ENCODE data around the gene F8. TPM values are rescaled to one million over a fixed set of nuclear protein-coding genes. Genes with fewer than 3 reads are reported as not detected.
A peak's percentile ranks its signal among the peaks of the same experiment; 100 is the strongest.

Gene F8
- total and polyA plus RNA-seq, 9 of the 15 experiments (the other 6 are each of a cell fraction or from before 2014, with no cell fraction given): 0.41 to 3.8 (median 0.91) TPM

- TF ChIP-seq ZBTB5 (IDR thresholded peaks at IDR 0.05) (no peak), ZNF23 (CRISPR knock-in tag; IDR thresholded peaks at IDR 0.05) (no peak), ESRRA (IDR thresholded peaks at IDR 0.05; ENCODE audit: borderline replicate concordance, low read depth) (no peak), ZBTB33 (CRISPR knock-in tag; IDR thresholded peaks at IDR 0.05) (no peak), CHD2 (IDR thresholded peaks at IDR 0.05; ENCODE audit: low read depth, low read length) (no peak), MTA2 (IDR thresholded peaks at IDR 0.05; ENCODE audit: low read depth) (no peak), ZFX (CRISPR knock-in tag; IDR thresholded peaks at IDR 0.05) (no peak), E2F5 (CRISPR knock-in tag; IDR thresholded peaks at IDR 0.05) (no peak), JUND (IDR thresholded peaks at IDR 0.05; ENCODE audit: borderline replicate concordance, low read depth, low read length) (peak; percentile 75), JUND (tag; IDR thresholded peaks at IDR 0.05; ENCODE audit: borderline replicate concordance, low read depth, low read length) (peak; percentile 53; the same call in 1 of the 3 replicates), NCOA4 (IDR thresholded peaks at IDR 0.05; ENCODE audit: partially characterized antibody) (no peak), SMAD1 (IDR thresholded peaks at IDR 0.05; ENCODE audit: low read depth, low read length, partially characterized antibody) (no peak), KDM2B (CRISPR knock-in tag; IDR thresholded peaks at IDR 0.05) (no peak), TEAD4 (IDR thresholded peaks at IDR 0.05; ENCODE audit: low read length) (peak; percentile 20; the same call in 1 of the 2 replicates), TEAD4 (CRISPR knock-in tag; IDR thresholded peaks at IDR 0.05; ENCODE audit: borderline replicate concordance) (no peak), KLF13 (tag; IDR thresholded peaks at IDR 0.05; ENCODE audit: borderline replicate concordance, low read depth) (no peak), TEAD2 (tag; IDR thresholded peaks at IDR 0.05) (no peak), ATF3 (IDR thresholded peaks at IDR 0.05) (peak; percentile 79), ATF3 (CRISPR knock-in tag; conservative IDR thresholded peaks at IDR 0.05) (no peak), CAMTA2 (CRISPR knock-in tag; conservative IDR thresholded peaks at IDR 0.05) (no peak), ZNF77 (CRISPR knock-in tag; IDR thresholded peaks at IDR 0.05) (no peak), MED1 (CRISPR knock-in tag; IDR thresholded peaks at IDR 0.05; ENCODE audit: borderline replicate concordance) (no peak), HMG20B (CRISPR knock-in tag; IDR thresholded peaks at IDR 0.05) (no peak), EGR1 (conservative IDR thresholded peaks at IDR 0.05) (peak; percentile 81), LARP7 (IDR thresholded peaks at IDR 0.05) (no peak), JUN (IDR thresholded peaks at IDR 0.05; ENCODE audit: borderline replicate concordance, low read depth, low read length) (0 out of 2 replicates have a peak, but pooled peaks have one; percentile 30), JUN (CRISPR knock-in tag; IDR thresholded peaks at IDR 0.05; ENCODE audit: borderline replicate concordance) (no peak), HEY1 (CRISPR knock-in tag; IDR thresholded peaks at IDR 0.05; ENCODE audit: borderline replicate concordance) (no peak)
Measured at GRCh38 chrX:155026420-155026726, 3.9 kb upstream of the F8 start (continued).

Data from K562 (cell line).